HG03103 (cell line): ENCODE results near the gene MGAT5B.

ENCODE experiments used
- ATAC-seq: cut with Tn5 transposase; IDR thresholded peaks from one replicate; pipeline ENCODE4 v1.9.1; 2021; ENCODE audit warnings: low read depth; ENCODE audit not compliant: unreplicated experiment

MGAT5B gene

DNA sequence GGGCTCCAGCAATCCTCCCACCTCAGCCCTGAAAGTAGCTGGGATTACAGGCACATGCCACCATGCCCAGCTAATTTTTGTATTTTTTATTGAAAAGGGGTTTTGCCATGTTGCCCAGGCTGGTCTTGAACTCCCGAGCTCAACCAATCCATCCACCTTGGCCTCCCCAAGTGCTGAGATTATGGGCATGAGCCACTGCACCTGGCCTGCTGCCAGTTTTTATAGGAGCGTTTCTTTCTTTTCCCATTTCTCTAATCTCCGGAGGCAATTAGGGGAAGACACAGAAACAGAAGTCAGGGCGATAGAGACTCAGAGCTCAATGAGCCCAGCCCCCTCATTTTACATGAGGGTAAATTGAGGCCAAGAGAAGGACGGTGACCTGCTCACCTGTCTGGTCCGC is 10.4 kb downstream of the MGAT5B start:
- ATAC-seq = no peak

DNA sequence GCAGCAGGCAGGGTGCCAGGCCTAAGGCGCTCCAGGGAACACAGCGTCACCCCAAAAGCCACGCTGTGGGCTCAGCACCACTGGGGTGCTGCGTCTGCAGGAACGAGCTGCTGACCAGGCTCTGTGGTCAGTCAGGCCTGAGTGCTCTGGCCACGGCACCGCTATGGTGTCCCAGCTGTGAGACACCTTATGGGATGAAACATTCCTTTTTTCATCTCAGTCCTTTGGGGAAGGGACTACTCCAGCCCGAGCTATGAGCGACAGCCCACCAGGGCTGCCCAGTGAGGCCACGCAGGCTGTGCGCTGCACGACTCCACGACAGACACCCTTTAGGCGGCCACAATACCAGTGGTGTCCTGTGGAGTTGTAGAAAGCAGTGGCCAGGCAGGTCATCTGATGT is 11.1 kb downstream of the MGAT5B start:
- no peak for ATAC-seq

GRCh38 chr17:76879691-76880090 is 11.5 kb downstream of the MGAT5B start:
- ATAC-seq = no peak

- ATAC-seq = no peak
Measured at GRCh38 chr17:76880268-76880667, 12.1 kb downstream of the MGAT5B start.

DNA sequence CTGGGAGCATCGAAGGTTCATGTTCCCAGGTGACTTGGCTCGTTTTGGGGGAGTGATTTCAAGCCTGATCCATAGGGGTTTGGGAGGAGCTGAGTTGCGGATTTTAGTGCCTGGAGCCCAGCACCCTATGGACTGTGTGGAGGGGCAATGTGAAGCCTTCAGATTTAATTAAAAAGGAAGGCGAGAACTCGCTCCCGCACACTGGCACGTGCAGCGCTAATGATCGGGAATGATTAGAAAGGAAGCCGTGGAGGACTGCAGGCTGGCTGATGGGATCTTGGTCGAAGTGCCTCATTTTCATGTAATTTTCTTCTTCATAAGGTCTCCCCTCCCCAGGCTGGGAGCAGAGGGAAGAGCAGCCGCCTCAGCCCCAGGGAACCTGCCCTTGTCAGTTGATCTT is 12.8 kb downstream of the MGAT5B start:
- no peak for ATAC-seq

DNA sequence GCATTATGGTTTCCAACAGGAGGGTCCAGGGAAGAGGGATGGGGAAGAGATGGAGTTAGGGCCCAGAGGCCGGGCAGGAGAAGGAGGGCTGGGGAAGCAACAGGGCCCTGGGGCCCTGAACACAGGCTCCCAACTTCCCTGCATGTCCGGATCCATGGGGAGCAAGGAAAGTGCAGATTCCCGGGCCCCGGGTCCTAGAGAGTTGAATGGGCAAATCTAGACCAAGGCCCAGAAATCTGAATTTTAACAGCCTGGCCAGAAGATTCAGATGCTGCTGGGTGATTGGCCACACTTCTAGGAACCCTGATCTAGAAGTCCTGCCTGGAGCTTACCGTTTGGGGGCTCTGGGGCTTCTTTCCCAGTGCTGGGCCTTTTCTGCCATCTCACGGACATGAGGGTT is 13.2 kb downstream of the MGAT5B start:
- ATAC-seq = no peak

DNA sequence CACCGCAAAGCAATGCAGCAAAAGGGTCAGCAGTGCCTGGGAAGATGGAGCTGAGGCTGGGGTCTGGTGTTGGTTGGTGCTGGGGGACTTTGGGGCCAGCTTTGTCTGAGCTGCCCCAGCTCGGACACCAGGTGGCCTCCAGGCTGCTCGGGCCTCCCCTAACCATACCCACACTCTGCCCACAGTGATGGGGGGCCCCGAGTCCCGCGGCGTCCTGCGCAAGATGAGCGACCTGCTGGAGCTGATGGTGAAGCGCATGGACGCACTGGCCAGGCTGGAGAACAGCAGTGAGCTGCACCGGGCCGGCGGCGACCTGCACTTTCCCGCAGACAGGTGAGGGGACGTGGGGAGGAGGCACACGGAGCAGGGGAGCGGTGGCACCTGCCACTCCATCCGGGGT is 13.8 kb downstream of the MGAT5B start:
- no peak for ATAC-seq

- ATAC-seq = no peak
Measured at GRCh38 chr17:76883744-76884525, 15.7 kb downstream of the MGAT5B start.

- no peak for ATAC-seq
Measured at GRCh38 chr17:76884995-76885893, 17.0 kb downstream of the MGAT5B start.

GRCh38 chr17:76885894-76886290 is 17.7 kb downstream of the MGAT5B start:
- ATAC-seq = no peak

GRCh38 chr17:76886395-76886794 is 18.2 kb downstream of the MGAT5B start:
- ATAC-seq = no peak

DNA sequence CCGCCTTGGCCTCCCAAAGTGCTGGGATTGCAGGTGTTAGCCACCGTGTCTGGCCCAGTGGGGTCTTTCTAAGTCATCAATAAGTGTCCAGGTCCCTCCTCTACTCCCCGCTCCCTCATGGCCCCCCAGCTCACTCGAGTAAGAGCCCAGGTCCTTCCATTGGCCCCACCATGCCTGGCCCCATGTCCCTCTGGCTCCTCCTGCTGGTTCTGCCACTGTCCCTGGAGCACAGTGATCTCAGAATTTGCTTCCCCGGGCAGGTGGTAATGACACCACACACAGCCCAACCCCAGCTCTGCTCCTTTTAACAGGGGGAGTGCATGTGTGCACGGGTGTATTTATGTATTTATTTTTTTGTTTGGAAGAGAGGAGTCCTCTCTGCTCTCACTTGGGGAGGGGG is 19.6 kb downstream of the MGAT5B start:
- no peak for ATAC-seq

- no peak for ATAC-seq
Measured at GRCh38 chr17:76888661-76889060, 20.5 kb downstream of the MGAT5B start.

GRCh38 chr17:76889323-76889722 is 21.1 kb downstream of the MGAT5B start:
- no peak for ATAC-seq

DNA sequence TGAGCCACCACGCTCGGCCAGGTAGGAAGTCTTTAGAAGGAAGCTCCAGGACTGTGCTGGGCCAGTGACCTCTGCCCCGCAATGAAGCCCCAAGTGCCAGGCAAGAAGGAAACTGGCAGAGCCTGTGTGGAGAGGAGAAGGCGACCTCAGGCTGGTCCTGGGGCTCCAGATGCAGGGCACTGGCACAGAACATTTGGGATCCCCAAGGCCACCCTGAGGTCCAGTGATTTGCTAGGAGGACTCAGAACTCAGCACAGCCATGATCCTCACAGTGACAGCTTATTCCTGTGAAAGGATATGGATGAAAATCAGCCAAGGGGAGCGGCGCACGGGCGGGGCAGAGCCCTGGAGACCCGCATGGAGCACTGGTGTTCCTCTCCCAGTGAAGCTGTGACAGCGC is 24.1 kb downstream of the MGAT5B start:
- no peak for ATAC-seq

GRCh38 chr17:76893623-76894334 is 25.6 kb downstream of the MGAT5B start:
- no peak for ATAC-seq

GRCh38 chr17:76894842-76895241 is 26.6 kb downstream of the MGAT5B start:
- no peak for ATAC-seq

DNA sequence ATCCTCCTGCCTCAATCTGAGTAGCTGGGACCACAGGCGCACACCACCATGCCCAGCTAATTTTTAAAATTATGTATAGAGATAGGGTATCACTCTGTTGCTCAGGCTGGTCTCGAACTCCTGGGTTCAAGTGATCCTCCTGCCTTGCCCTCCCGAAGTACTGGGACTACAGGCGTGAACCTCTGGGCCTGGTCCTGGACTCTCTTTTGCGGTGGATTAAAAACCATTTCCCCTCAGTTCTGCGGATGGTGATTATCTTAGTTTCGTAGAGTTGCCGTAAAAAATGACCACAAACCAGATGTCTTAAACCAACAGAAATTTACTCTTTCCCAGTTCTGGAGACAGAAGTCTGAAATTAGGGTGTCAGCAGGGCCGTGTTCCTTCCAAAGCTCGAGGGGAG is 28.8 kb downstream of the MGAT5B start:
- ATAC-seq = no peak

GRCh38 chr17:76899414-76899813 is 31.2 kb downstream of the MGAT5B start:
- ATAC-seq = no peak

GRCh38 chr17:76900723-76901122 is 32.5 kb downstream of the MGAT5B start:
- no peak for ATAC-seq

DNA sequence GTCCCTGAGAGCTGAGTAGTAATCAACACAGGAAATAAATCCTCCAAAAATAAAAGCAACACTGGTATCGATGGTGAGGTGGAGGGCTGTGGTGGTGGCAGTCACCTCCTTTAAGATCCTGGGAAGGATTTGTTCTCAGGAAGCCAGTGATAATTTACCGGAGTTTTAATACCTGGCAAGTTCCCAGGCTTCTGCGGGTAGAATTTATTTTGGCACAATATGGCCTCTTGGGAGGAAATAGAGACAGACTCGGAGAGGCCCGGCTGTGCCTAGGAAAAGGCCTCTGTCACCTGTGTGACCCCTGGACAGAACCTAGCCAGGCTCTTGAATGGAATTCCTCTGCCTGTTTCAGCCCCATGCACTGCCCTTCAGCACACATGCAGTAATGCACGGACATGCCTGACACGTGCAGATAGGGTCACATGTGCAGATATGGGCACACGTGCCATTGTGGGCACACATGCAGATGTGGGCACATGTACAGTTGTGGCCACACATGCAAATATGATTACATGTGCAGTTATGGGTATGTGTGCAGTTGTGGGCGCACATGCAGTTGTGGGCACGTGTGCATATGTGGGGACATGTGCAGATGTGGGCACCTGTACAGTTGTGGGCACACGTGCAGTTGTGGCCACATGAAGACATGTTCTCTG is 33.5 kb downstream of the MGAT5B start:
- no peak for ATAC-seq
